Neural cell (in vitro differentiated cells): Measurements from ENCODE around the gene LRBA. TPM values are rescaled to one million over a fixed set of nuclear protein-coding genes. Genes with fewer than 3 reads are reported as not detected.
"Not testable (repeated sequence)": the region's sequence is repeated elsewhere in the genome, so short reads cannot be mapped to it uniquely, and the experiment has no call there.

Experiments used
- H2AFZ ChIP-seq: fragments of 200-600, 300-800 bp; sonication (generic), shearing (Covaris generic); 2 replicates; pipeline ENCODE4 v1.6.0; 2014; ENCODE audit warnings: low read depth, mild to moderate bottlenecking, antibody characterized with exemption, low read length, moderate library complexity
- H3F3A ChIP-seq: fragments of 200-600 bp; shearing (Covaris generic); 2 replicates; pipeline ENCODE4 v1.6.1; 2016; ENCODE audit warnings: mild to moderate bottlenecking, moderate library complexity, mixed read lengths, antibody characterized with exemption, low read length; ENCODE audit not compliant: insufficient read depth, poor library complexity, severe bottlenecking
- H3K27ac ChIP-seq: fragments of 200-600, 300-800 bp; sonication (generic), shearing (Covaris generic); 2 replicates; pipeline ENCODE4 v1.5.1; 2014; ENCODE audit warnings: mild to moderate bottlenecking, low read length, moderate library complexity
- H3K27me3 ChIP-seq: fragments of 300-800, 200-600 bp; sonication (generic), shearing (Covaris generic); 2 replicates; pipeline ENCODE4 v1.6.0; 2014; ENCODE audit warnings: mild to moderate bottlenecking, low read depth, low read length, moderate library complexity; ENCODE audit not compliant: insufficient read depth
- H3K36me3 ChIP-seq: fragments of 300-800, 200-600 bp; sonication (generic), shearing (Covaris generic); 2 replicates; pipeline ENCODE4 v1.5.1; 2014; ENCODE audit warnings: mild to moderate bottlenecking, antibody characterized with exemption, low read length, moderate library complexity; ENCODE audit not compliant: insufficient read depth
- H3K4me2 ChIP-seq: fragments of 300-800, 200-600 bp; sonication (generic), shearing (Covaris generic); 2 replicates; pipeline ENCODE4 v1.6.0; 2014; ENCODE audit warnings: mild to moderate bottlenecking, low read length
- H3K4me3 ChIP-seq: fragments of 300-800, 200-600 bp; sonication (generic), shearing (Covaris generic); 2 replicates; pipeline ENCODE4 v1.5.1; 2014; ENCODE audit warnings: mild to moderate bottlenecking, low read length, moderate library complexity
- H3K79me2 ChIP-seq: fragments of 200-600 bp; shearing (Covaris generic); replicated peaks from 2 replicates; pipeline ENCODE4 v1.6.0; 2014; ENCODE audit warnings: mild to moderate bottlenecking, low read length, moderate library complexity; ENCODE audit not compliant: insufficient read depth
- H3K9ac ChIP-seq: fragments of 300-800, 200-600 bp; sonication (generic), shearing (Covaris generic); 2 replicates; pipeline ENCODE4 v1.6.1; 2016; ENCODE audit warnings: mild to moderate bottlenecking, low read length, mixed read lengths
- H3K9me2 ChIP-seq: fragments of 200-600 bp; shearing (Covaris generic); 2 replicates; pipeline ENCODE4 v1.6.1; 2016; ENCODE audit warnings: mild to moderate bottlenecking, low read length, mixed read lengths; ENCODE audit not compliant: insufficient read depth
- H3K9me3 ChIP-seq: fragments of 200-600, 300-800 bp; sonication (generic), shearing (Covaris generic); 2 replicates; pipeline ENCODE4 v1.6.1; 2016; ENCODE audit warnings: mild to moderate bottlenecking, mixed run types, low read length, moderate library complexity, mixed read lengths
- H4K20me1 ChIP-seq: fragments of 200-600 bp; shearing (Covaris generic); 2 replicates; pipeline ENCODE4 v1.6.1; 2016; ENCODE audit warnings: mild to moderate bottlenecking, mixed run types; ENCODE audit not compliant: insufficient read depth
- CTCF ChIP-seq: fragments of 450-650 bp; IDR thresholded peaks from 2 replicates; pipeline ENCODE4 v1.5.1; 2014; ENCODE audit warnings: antibody characterized with exemption, mild to moderate bottlenecking, moderate library complexity; ENCODE audit not compliant: poor library complexity, severe bottlenecking
- EP300 ChIP-seq: fragments of 450-650 bp; conservative IDR thresholded peaks from 2 replicates; pipeline ENCODE4 v1.6.1; 2014; ENCODE audit warnings: antibody characterized with exemption, mild to moderate bottlenecking, moderate library complexity; ENCODE audit not compliant: poor library complexity, severe bottlenecking
- EZH2 ChIP-seq: fragments of 200-600, 300-800 bp; shearing (Covaris generic), sonication (generic); IDR thresholded peaks from 2 replicates; pipeline ENCODE4 v1.6.1; 2014; ENCODE audit warnings: antibody characterized with exemption, low read length, borderline replicate concordance, mild to moderate bottlenecking; ENCODE audit not compliant: insufficient read depth, poor library complexity, severe bottlenecking
- MXI1 ChIP-seq: fragments of 450-650 bp; conservative IDR thresholded peaks from 2 replicates; pipeline ENCODE4 v1.6.1; 2014; ENCODE audit warnings: antibody characterized with exemption, mild to moderate bottlenecking; ENCODE audit not compliant: poor library complexity, severe bottlenecking
- POLR2AphosphoS5 ChIP-seq: IDR thresholded peaks from 2 replicates; pipeline ENCODE4 v1.6.1; 2012
- RAD21 ChIP-seq: fragments of 450-650 bp; conservative IDR thresholded peaks from 2 replicates; pipeline ENCODE4 v1.6.1; 2014; ENCODE audit warnings: antibody characterized with exemption, mild to moderate bottlenecking, moderate library complexity
- REST ChIP-seq: IDR thresholded peaks from 2 replicates; pipeline ENCODE4 v1.6.1; 2012; ENCODE audit warnings: borderline replicate concordance
- SMC3 ChIP-seq: fragments of 450-650 bp; conservative IDR thresholded peaks from 2 replicates; pipeline ENCODE4 v1.6.1; 2014; ENCODE audit warnings: antibody characterized with exemption, mild to moderate bottlenecking, moderate library complexity; ENCODE audit not compliant: poor library complexity
- TAF1 ChIP-seq: IDR thresholded peaks from 2 replicates; pipeline ENCODE4 v1.6.1; 2012; ENCODE audit warnings: low read depth
- polyA plus RNA-seq: library from polyadenylated mRNA; depleted of rRNA; stranded (reverse); fragments of >200 nt; gene quantifications from 2 replicates; pipeline ENCODE4 v1.2.3, GENCODE V29; 2014

The LRBA gene
- polyA plus RNA-seq, 1 donor from 2014 or later: 7.1 TPM

- H3K9ac ChIP-seq: no peak overlapping the region
- H3K79me2 ChIP-seq: no peaks in the 10 kb centered on the region
- no peak for TF ChIP-seq SMC3
- TF ChIP-seq MXI1: no peak
- TF ChIP-seq RAD21: no peak
- TF ChIP-seq REST: no peak
- no peak for TF ChIP-seq CTCF
- TF ChIP-seq EP300: no peak
- no peak for TF ChIP-seq POLR2AphosphoS5
- no peak for TF ChIP-seq EZH2
- TF ChIP-seq TAF1: no peak
- H3K9me3 ChIP-seq: no peaks in the 10 kb centered on the region
- H3K4me3 ChIP-seq: no peak overlapping the region
- H3K36me3 ChIP-seq: no peaks in the 10 kb centered on the region
- H3K27me3 ChIP-seq: no peaks in the 10 kb centered on the region
- H4K20me1 ChIP-seq: no peaks in the 10 kb centered on the region
- no peak overlapping the region for H3K27ac ChIP-seq
- no peak overlapping the region for H2AFZ ChIP-seq
- H3K9me2 ChIP-seq: no peaks in the 10 kb centered on the region
- H3K4me2 ChIP-seq: no peak overlapping the region
- H3F3A ChIP-seq: no peaks in the 10 kb centered on the region
Observed at GRCh38 chr4:150997141-150997540, 17.9 kb downstream of the LRBA start.

GRCh38 chr4:150994721-150995120, 20.4 kb downstream of the LRBA start:
- Histone ChIP-seq H3K4me2 (no peak overlapping the region), H4K20me1 (no peaks in the 10 kb centered on the region), H3K9me2 (no peaks in the 10 kb centered on the region), H2AFZ (no peak overlapping the region), H3K79me2 (no peaks in the 10 kb centered on the region), H3K27me3 (no peaks in the 10 kb centered on the region), H3K27ac (no peak overlapping the region), H3K36me3 (no peaks in the 10 kb centered on the region), H3K9me3 (no peaks in the 10 kb centered on the region), H3K9ac (no peak overlapping the region), H3F3A (no peaks in the 10 kb centered on the region), H3K4me3 (no peak overlapping the region)
- TF ChIP-seq EZH2: no peak
- TF ChIP-seq RAD21: no peak
- TF ChIP-seq SMC3: no peak
- TF ChIP-seq EP300: no peak
- TF ChIP-seq MXI1: no peak
- no peak for TF ChIP-seq POLR2AphosphoS5
- no peak for TF ChIP-seq CTCF
- no peak for TF ChIP-seq TAF1
- TF ChIP-seq REST: no peak

- not testable (repeated sequence) for H3K9ac ChIP-seq, H3K27me3 ChIP-seq, H2AFZ ChIP-seq, H3K36me3 ChIP-seq, H3K9me3 ChIP-seq, H3K4me2 ChIP-seq, H3K79me2 ChIP-seq, H3K4me3 ChIP-seq, H3K9me2 ChIP-seq, H3K27ac ChIP-seq, H4K20me1 ChIP-seq, H3F3A ChIP-seq
Observed at GRCh38 chr4:150993577-150993976, 21.5 kb downstream of the LRBA start.
